Left ventricle myocardium inferior (tissue), 1 donor: ENCODE results near the gene GRAP2. TPM values are rescaled to one million over a fixed set of nuclear protein-coding genes. Genes with fewer than 3 reads are reported as not detected.

Experiments used
- DNase-seq: peaks from one replicate; pipeline ENCODE4 v3.0.0-alpha.2; 2020
- H3K27ac ChIP-seq: fragments of 200-600 bp; replicated peaks from 2 replicates; pipeline ENCODE4 v1.8.0; 2021
- H3K27me3 ChIP-seq: fragments of 200-600 bp; 2 replicates; pipeline ENCODE4 v1.8.0; 2021; ENCODE audit warnings: low read depth
- H3K36me3 ChIP-seq: fragments of 200-600 bp; 2 replicates; pipeline ENCODE4 v1.8.0; 2021
- H3K4me1 ChIP-seq: fragments of 200-600 bp; 2 replicates; pipeline ENCODE4 v1.8.0; 2021
- H3K4me3 ChIP-seq: fragments of 200-600 bp; 2 replicates; pipeline ENCODE4 v1.8.0; 2021; ENCODE audit warnings: mild to moderate bottlenecking, moderate library complexity
- H3K9me3 ChIP-seq: fragments of 200-600 bp; replicated peaks from 2 replicates; pipeline ENCODE4 v1.8.0; 2021
- intact Hi-C: fragments of 100-400 bp; cut with micrococcal nuclease; formaldehyde crosslinking; loops from one replicate; pipeline ENCODE4 v1.11.0; 2022
- total RNA-seq: library from RNA; stranded (reverse); fragmentation: NEBNext Ultra II Directional; extraction: Animal tissue kit (Norgen Biotek cat#: 25700); gene quantifications from one replicate; pipeline ENCODE4 v1.2.1, GENCODE V29; 2021
- TF ChIP-seq, protein P1 (sequence below): fragments of 200-600 bp; IDR thresholded peaks from 2 replicates; pipeline ENCODE4 v1.8.0; 2021; ENCODE audit warnings: antibody characterized with exemption, mild to moderate bottlenecking, borderline replicate concordance
- donor health status: DM: no; HTN: yes; CAD: no; lungs with severe emphysema.

Gene GRAP2
- total RNA-seq, 1 donor from 2014 or later, result 1.6 TPM

- H3K4me3 ChIP-seq, result no peak overlapping the region
- DNase-seq, result no peak
- peaks cover 20% of the 10 kb centered on the region for H3K27me3 ChIP-seq
- no peaks in the 10 kb centered on the region for H3K36me3 ChIP-seq
- TF ChIP-seq, protein P1, sequence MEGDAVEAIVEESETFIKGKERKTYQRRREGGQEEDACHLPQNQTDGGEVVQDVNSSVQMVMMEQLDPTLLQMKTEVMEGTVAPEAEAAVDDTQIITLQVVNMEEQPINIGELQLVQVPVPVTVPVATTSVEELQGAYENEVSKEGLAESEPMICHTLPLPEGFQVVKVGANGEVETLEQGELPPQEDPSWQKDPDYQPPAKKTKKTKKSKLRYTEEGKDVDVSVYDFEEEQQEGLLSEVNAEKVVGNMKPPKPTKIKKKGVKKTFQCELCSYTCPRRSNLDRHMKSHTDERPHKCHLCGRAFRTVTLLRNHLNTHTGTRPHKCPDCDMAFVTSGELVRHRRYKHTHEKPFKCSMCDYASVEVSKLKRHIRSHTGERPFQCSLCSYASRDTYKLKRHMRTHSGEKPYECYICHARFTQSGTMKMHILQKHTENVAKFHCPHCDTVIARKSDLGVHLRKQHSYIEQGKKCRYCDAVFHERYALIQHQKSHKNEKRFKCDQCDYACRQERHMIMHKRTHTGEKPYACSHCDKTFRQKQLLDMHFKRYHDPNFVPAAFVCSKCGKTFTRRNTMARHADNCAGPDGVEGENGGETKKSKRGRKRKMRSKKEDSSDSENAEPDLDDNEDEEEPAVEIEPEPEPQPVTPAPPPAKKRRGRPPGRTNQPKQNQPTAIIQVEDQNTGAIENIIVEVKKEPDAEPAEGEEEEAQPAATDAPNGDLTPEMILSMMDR, result no peak
- no peaks in the 10 kb centered on the region for H3K9me3 ChIP-seq
- peaks cover 7% of the 10 kb centered on the region for H3K4me1 ChIP-seq
- intact Hi-C loops, result no loop called here
- H3K27ac ChIP-seq, result no peak overlapping the region
Measured at GRCh38 chr22:39943337-39943736, 42.5 kb downstream of the GRAP2 start.

DNA sequence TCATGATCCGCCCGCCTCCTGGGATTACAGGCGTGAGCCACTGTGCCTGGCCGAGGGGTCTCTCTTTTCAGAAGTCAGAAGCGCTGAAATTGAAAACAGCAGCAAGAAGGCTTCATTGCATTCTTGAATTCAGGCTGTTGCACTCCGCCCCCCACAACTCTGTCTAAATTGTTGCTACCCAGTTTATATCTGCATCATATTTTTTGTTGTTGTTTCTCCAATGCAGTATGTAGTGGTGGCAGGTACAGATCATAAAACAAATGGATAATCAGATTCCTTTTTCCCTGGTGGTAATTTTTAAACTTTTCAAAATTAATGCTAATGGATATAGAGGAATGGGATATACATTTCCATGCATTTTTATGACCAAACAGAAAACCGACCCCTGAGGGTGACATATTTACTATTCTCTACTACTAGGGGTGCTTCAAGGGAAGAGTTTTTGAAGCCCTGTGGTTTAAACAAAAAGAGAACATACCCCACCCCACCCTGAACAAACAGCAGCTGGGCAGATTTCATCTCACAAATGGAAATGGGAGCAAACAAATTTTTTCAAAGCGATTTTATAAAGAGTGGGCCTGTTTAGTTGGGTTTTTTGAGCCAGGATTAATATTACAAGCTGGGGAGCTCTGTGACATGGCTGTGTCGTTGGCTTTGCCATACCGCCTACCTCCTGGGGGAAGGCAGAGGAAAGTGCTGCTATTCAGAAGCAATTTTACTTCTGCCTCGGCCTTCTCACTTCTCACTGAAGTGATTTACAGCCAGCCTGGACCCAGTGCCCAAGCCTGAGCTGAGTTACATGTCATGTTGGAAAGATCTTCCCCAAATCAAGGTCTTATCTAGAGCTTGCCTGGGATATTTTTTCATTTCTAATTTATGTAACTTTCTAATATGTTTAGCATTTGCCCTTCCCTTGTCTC lies 43.3 kb downstream of the GRAP2 start:
- H3K9me3 ChIP-seq, result no peaks in the 10 kb centered on the region
- TF ChIP-seq, protein P1, result no peak
- H3K4me3 ChIP-seq, result no peak overlapping the region
- peaks cover 13% of the 10 kb centered on the region for H3K27me3 ChIP-seq
- intact Hi-C loops, result no loop called here
- H3K36me3 ChIP-seq, result no peaks in the 10 kb centered on the region
- DNase-seq, result no peak
- H3K27ac ChIP-seq, result no peak overlapping the region
- peaks cover 7% of the 10 kb centered on the region for H3K4me1 ChIP-seq

- no peak overlapping the region for H3K4me3 ChIP-seq
- peaks cover 20% of the 10 kb centered on the region for H3K27me3 ChIP-seq
- no peak overlapping the region for H3K27ac ChIP-seq
- no peaks in the 10 kb centered on the region for H3K9me3 ChIP-seq
- intact Hi-C loops, result no loop called here
- H3K4me1 ChIP-seq, result peaks cover 7% of the 10 kb centered on the region
- TF ChIP-seq, protein P1, result no peak
- no peak for DNase-seq
- no peaks in the 10 kb centered on the region for H3K36me3 ChIP-seq
Measured at GRCh38 chr22:39946126-39946502, 45.2 kb downstream of the GRAP2 start.

DNA sequence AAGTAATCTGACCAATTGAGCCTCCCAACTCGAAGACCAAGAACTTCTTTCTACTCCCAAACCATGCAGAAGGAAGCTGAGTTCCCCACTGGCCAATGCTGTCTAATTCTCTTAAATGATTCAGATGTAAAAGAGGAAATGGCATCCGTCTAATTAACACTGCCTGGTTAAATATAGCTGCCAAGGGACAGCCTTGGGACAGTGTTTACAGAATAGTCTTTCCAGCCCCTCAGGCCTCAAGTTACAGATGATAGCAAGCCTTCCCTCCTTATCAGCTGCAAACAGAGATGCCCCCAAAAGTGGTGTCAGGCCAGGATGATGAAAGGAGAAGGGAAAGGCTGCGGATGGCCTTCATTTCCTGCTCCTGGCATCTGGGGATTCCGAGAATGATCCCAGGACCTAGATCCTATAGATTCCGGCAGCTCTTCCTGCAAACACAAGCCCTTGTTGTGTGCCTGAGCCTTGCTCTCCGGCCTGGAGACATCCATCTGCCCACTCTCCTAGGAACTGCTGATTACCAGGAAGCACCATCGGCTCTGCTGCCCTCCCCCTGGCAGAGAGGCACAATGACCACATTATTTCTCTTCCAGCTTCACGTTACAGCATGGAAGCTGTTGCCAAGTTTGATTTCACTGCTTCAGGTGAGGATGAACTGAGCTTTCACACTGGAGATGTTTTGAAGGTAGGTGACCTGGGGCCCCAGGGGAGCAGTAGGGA lies 45.8 kb downstream of the GRAP2 start:
- no peak overlapping the region for H3K4me3 ChIP-seq
- DNase-seq, result no peak
- TF ChIP-seq, protein P1, result no peak
- no peaks in the 10 kb centered on the region for H3K9me3 ChIP-seq
- peaks cover 7% of the 10 kb centered on the region for H3K4me1 ChIP-seq
- no peaks in the 10 kb centered on the region for H3K36me3 ChIP-seq
- intact Hi-C loops, result no loop called here
- peaks cover 20% of the 10 kb centered on the region for H3K27me3 ChIP-seq
- H3K27ac ChIP-seq, result no peak overlapping the region

DNA sequence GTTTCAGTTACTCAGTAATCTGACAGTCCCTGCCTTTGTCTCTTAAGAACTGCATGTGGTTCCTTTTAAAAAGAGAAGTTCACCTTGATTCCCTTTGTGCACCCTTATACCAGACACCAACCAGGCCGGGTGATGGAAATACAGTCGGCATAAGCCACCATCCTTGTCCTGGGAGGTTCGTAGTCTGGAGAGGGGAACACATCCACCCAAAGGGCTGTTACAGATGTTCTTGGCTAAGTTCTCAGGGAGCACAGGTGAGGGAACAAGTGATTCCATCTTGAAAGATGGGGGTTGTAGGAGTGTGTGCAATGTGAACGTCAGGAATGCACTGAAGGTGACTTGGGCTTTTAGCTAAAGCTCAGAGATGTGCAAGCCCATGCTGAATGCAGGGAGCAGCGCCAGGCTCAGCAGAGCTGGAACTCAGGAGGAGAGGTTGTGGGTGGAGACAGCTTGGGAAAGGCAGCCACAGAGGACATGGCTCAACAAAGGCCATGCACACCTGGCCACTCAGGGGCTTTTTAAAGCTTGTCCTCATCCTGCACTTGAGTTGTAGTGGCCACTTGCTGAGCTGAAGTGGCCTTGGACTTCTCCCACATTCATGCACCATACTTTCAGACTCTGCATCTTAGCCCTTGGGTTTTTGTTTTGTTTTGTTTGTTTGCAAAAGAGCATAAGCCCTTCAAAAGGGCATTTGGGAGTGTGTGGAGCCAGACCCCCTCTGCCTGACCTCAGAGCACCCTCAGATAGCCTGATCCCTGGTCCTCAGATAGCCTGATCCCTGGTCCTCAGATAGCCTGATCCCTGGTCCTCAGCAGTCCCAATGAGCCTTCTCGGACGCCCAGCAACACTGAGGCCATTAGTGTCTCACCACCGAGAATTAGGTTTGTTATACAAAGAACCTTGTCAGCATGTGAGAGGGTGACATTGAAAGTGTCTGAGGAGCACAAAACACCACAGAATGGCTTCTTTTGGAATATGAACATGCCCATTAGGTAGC lies 46.6 kb downstream of the GRAP2 start:
- H3K27ac ChIP-seq, result no peak overlapping the region
- H3K27me3 ChIP-seq, result peaks cover 22% of the 10 kb centered on the region
- intact Hi-C loops, result no loop called here
- DNase-seq, result no peak
- H3K4me1 ChIP-seq, result peaks cover 7% of the 10 kb centered on the region
- H3K4me3 ChIP-seq, result no peak overlapping the region
- TF ChIP-seq, protein P1, result no peak
- H3K36me3 ChIP-seq, result no peaks in the 10 kb centered on the region
- H3K9me3 ChIP-seq, result no peaks in the 10 kb centered on the region
